ENCODE data around the gene NTHL1.

The NTHL1 gene

GRCh38 chr16:1991135-1991551, 56.5 kb downstream of the NTHL1 start:
- peak; percentile 51 for DNase-seq

GRCh38 chr16:1990351-1991134, 57.1 kb downstream of the NTHL1 start:
- peak; percentile 55 for DNase-seq

- no peak for DNase-seq
Observed at GRCh38 chr16:1990101-1990350, 57.6 kb downstream of the NTHL1 start.

Data from activated CD8-positive, alpha-beta memory T cell treated with anti-CD3 and anti-CD28 coated beads, Interleukin-2, amount 50 U/mL, for 4 hours (primary cell).